ENCODE measurements around the gene EXOC3L4.

The EXOC3L4 gene

GRCh38 chr14:103068351-103069073 lies 26.0 kb upstream of the EXOC3L4 start:
- Histone ChIP-seq H3K4me3 (ENCODE audit: low read depth, low read length) (no peak overlapping the region), H3K27ac (no peak overlapping the region)
- TF ChIP-seq CTCF (IDR thresholded peaks at IDR 0.05; ENCODE audit: low read depth, low read length, missing control alignments), result no peak

GRCh38 chr14:103070263-103070885 lies 24.2 kb upstream of the EXOC3L4 start:
- in situ Hi-C loops (cut with HindIII; ENCODE audit: low pct_ligation_motif_present, low sequenced_read_pairs), result no loop called here
- DNase-seq, result no peak
- H3K36me3 ChIP-seq (replicated peaks), result no peaks in the 10 kb centered on the region
- TF ChIP-seq CTCF (IDR thresholded peaks at IDR 0.05; ENCODE audit: low read depth, low read length, missing control alignments), result no peak
- H3K27me3 ChIP-seq (replicated peaks), result no peaks in the 10 kb centered on the region
- no peak overlapping the region for H3K4me3 ChIP-seq (ENCODE audit: low read depth, low read length)
- H3K27ac ChIP-seq, result no peak overlapping the region

More at GRCh38 chr14:103068351-103069073, 26.0 kb upstream of the EXOC3L4 start:
- no peaks in the 10 kb centered on the region for H3K36me3 ChIP-seq (replicated peaks)
- in situ Hi-C loops (cut with HindIII; ENCODE audit: low pct_ligation_motif_present, low sequenced_read_pairs), result no loop called here
- DNase-seq, result no peak
- no peaks in the 10 kb centered on the region for H3K27me3 ChIP-seq (replicated peaks)

GRCh38 chr14:103070971-103071542 lies 23.5 kb upstream of the EXOC3L4 start:
- Histone ChIP-seq H3K27me3 (replicated peaks) (no peaks in the 10 kb centered on the region), H3K27ac (no peak overlapping the region), H3K36me3 (replicated peaks) (no peaks in the 10 kb centered on the region), H3K4me3 (ENCODE audit: low read depth, low read length) (no peak overlapping the region)
- DNase-seq, result no peak
- TF ChIP-seq CTCF (IDR thresholded peaks at IDR 0.05; ENCODE audit: low read depth, low read length, missing control alignments), result no peak
- in situ Hi-C loops (cut with HindIII; ENCODE audit: low pct_ligation_motif_present, low sequenced_read_pairs), result no loop called here

GRCh38 chr14:103071544-103072251 lies 22.8 kb upstream of the EXOC3L4 start:
- in situ Hi-C loops (cut with HindIII; ENCODE audit: low pct_ligation_motif_present, low sequenced_read_pairs), result no loop called here
- TF ChIP-seq CTCF (IDR thresholded peaks at IDR 0.05; ENCODE audit: low read depth, low read length, missing control alignments), result no peak
- Histone ChIP-seq H3K36me3 (replicated peaks) (no peaks in the 10 kb centered on the region), H3K27ac (no peak overlapping the region), H3K27me3 (replicated peaks) (no peaks in the 10 kb centered on the region), H3K4me3 (ENCODE audit: low read depth, low read length) (no peak overlapping the region)
- DNase-seq, result no peak

- no peak for DNase-seq
- Histone ChIP-seq H3K27ac (no peak overlapping the region), H3K36me3 (replicated peaks) (no peaks in the 10 kb centered on the region), H3K4me3 (ENCODE audit: low read depth, low read length) (no peak overlapping the region), H3K27me3 (replicated peaks) (no peaks in the 10 kb centered on the region)
- no peak for TF ChIP-seq CTCF (IDR thresholded peaks at IDR 0.05; ENCODE audit: low read depth, low read length, missing control alignments)
- in situ Hi-C loops (cut with HindIII; ENCODE audit: low pct_ligation_motif_present, low sequenced_read_pairs), result no loop called here
Observed at GRCh38 chr14:103072595-103073366, 21.7 kb upstream of the EXOC3L4 start.

Measured in brain microvascular endothelial cell (primary cell).